Mesenchymal stem cell (in vitro differentiated cells and primary cell): ENCODE data around the gene AVPR2.

ENCODE experiments used
- DNase-seq: peaks from one replicate; pipeline ENCODE4 v3.0.0-alpha.2; 2013
- H2AFZ ChIP-seq: one replicate; pipeline ENCODE4 v1.6.1; 2013; ENCODE audit warnings: low read depth, mild to moderate bottlenecking, control low read depth, inconsistent platforms, low read length, moderate library complexity
- H2AK5ac ChIP-seq: 2 replicates; pipeline ENCODE4 v1.6.1; 2013; ENCODE audit warnings: low read length, moderate library complexity, mild to moderate bottlenecking, inconsistent platforms; ENCODE audit not compliant: severe bottlenecking
- H2BK120ac ChIP-seq: one replicate; pipeline ENCODE4 v1.6.1; 2013; ENCODE audit warnings: low read depth, mild to moderate bottlenecking, inconsistent platforms, low read length, moderate library complexity
- H2BK12ac ChIP-seq, 2 experiments: one replicate each; pipeline ENCODE4 v1.6.1; 2013; ENCODE audit warnings: inconsistent platforms in 2 of 2, low read length in 2 of 2, mild to moderate bottlenecking in 2 of 2, moderate library complexity in 2 of 2, control low read depth in 1 of 2
- H2BK15ac ChIP-seq: one replicate; pipeline ENCODE4 v1.6.1; 2013; ENCODE audit warnings: mild to moderate bottlenecking, low read depth, inconsistent platforms; ENCODE audit not compliant: poor library complexity, severe bottlenecking
- H2BK5ac ChIP-seq: 2 replicates; pipeline ENCODE4 v1.6.1; 2013; ENCODE audit warnings: low read depth, mild to moderate bottlenecking, low read length, control low read depth, inconsistent platforms; ENCODE audit not compliant: poor library complexity, severe bottlenecking
- H3K14ac ChIP-seq, 2 experiments: one replicate each; pipeline ENCODE4 v1.6.1; 2013; ENCODE audit warnings: inconsistent platforms in 2 of 2, low read length in 2 of 2, control low read depth in 1 of 2, mild to moderate bottlenecking in 1 of 2, moderate library complexity in 1 of 2
- H3K18ac ChIP-seq, 2 experiments: one replicate each; pipeline ENCODE4 v1.6.1; 2013; ENCODE audit warnings: inconsistent platforms in 2 of 2, low read length in 2 of 2, control low read depth in 1 of 2, low read depth in 1 of 2, mild to moderate bottlenecking in 1 of 2
- H3K23ac ChIP-seq, 2 experiments: one replicate each; pipeline ENCODE4 v1.6.1; 2013; ENCODE audit warnings: inconsistent platforms in 2 of 2, low read length in 2 of 2, mild to moderate bottlenecking in 2 of 2, moderate library complexity in 2 of 2, control low read depth in 1 of 2
- H3K27ac ChIP-seq: 2 replicates; pipeline ENCODE4 v1.5.1; 2013; ENCODE audit warnings: mild to moderate bottlenecking, moderate library complexity, low read length, control low read depth, inconsistent platforms; ENCODE audit not compliant: poor library complexity, severe bottlenecking
- H3K27me3 ChIP-seq, 2 experiments: 2 replicates each; pipeline versions ENCODE4 v1.6.1 to v1.7.0; 2013; ENCODE audit warnings: low read length in 2 of 2, mild to moderate bottlenecking in 2 of 2, moderate library complexity in 2 of 2, control low read depth in 1 of 2, inconsistent platforms in 1 of 2; ENCODE audit not compliant: control insufficient read depth in 1 of 2, insufficient read depth in 1 of 2
- H3K36me3 ChIP-seq, 2 experiments: 2 replicates each; pipeline versions ENCODE4 v1.6.1 to v1.7.0; 2013; ENCODE audit warnings: low read length in 2 of 2, control low read depth in 1 of 2, inconsistent platforms in 1 of 2, low read depth in 1 of 2, mild to moderate bottlenecking in 1 of 2; ENCODE audit not compliant: insufficient read depth in 2 of 2, control insufficient read depth in 1 of 2
- H3K4ac ChIP-seq, 2 experiments: one replicate each; pipeline ENCODE4 v1.6.1; 2013; ENCODE audit warnings: inconsistent platforms in 2 of 2, low read length in 2 of 2, mild to moderate bottlenecking in 2 of 2, moderate library complexity in 2 of 2, control low read depth in 1 of 2, low read depth in 1 of 2
- H3K4me1 ChIP-seq: 2 replicates; pipeline ENCODE4 v1.6.1; 2013; ENCODE audit warnings: low read depth, low read length, control low read depth; ENCODE audit not compliant: control insufficient read depth, insufficient read depth
- H3K4me2 ChIP-seq: 2 replicates; pipeline ENCODE4 v1.6.1; 2013; ENCODE audit warnings: low read length, mild to moderate bottlenecking, inconsistent platforms; ENCODE audit not compliant: poor library complexity, severe bottlenecking
- H3K4me3 ChIP-seq, 2 experiments: 2 replicates each; pipeline versions ENCODE4 v1.5.1 to v1.7.0; 2013; ENCODE audit warnings: low read length in 2 of 2, mild to moderate bottlenecking in 2 of 2, control low read depth in 1 of 2, low read depth in 1 of 2; ENCODE audit not compliant: insufficient read depth in 1 of 2
- H3K79me1 ChIP-seq: replicated peaks from 2 replicates; pipeline ENCODE4 v1.6.1; 2013; ENCODE audit warnings: mild to moderate bottlenecking, control low read depth, low read length, inconsistent platforms; ENCODE audit not compliant: poor library complexity, severe bottlenecking
- H3K9ac ChIP-seq: 2 replicates; pipeline ENCODE4 v1.7.0; 2013; ENCODE audit warnings: mild to moderate bottlenecking, low read length, moderate library complexity
- H3K9me3 ChIP-seq: 2 replicates; pipeline ENCODE4 v1.7.0; 2013; ENCODE audit warnings: mild to moderate bottlenecking, low read length; ENCODE audit not compliant: control insufficient read depth
- H4K8ac ChIP-seq: one replicate; pipeline ENCODE4 v1.6.1; 2013; ENCODE audit warnings: inconsistent platforms, mild to moderate bottlenecking, low read length, moderate library complexity
- H4K91ac ChIP-seq: one replicate; pipeline ENCODE4 v1.6.1; 2013; ENCODE audit warnings: mild to moderate bottlenecking, low read length, inconsistent platforms
- WGBS: methylation state at CpG from one replicate; pipeline ENCODE4 v1.1.7; 2013; ENCODE audit warnings: mixed read lengths; 5-methylcytosine and 5-hydroxymethylcytosine counted together

AVPR2 gene

GRCh38 chrX:153956044-153956907 lies 51.8 kb downstream of the AVPR2 start:
- Histone ChIP-seq H3K79me1 (peaks cover 28% of the 10 kb centered on the region), H3K18ac (no peak overlapping the region), H3K9me3 (no peaks in the 10 kb centered on the region), H3K27me3 (no peaks in the 10 kb centered on the region), H3K14ac (no peak overlapping the region), H3K4me3 (peak overlapping the region in 1 of 2 experiments; percentile 21), H2BK5ac (no peak overlapping the region), H4K91ac (no peak overlapping the region), H2AFZ (no peak overlapping the region), H3K27ac (no peak overlapping the region), H3K4me1 (peaks cover 2% of the 10 kb centered on the region), H2BK12ac (no peak overlapping the region), H2AK5ac (no peak overlapping the region), H3K4me2 (no peak overlapping the region), H3K36me3 (peaks cover 98% of the 10 kb centered on the region in 2 experiments), H3K23ac (no peak overlapping the region), H2BK15ac (no peak overlapping the region), H2BK120ac (no peak overlapping the region), H3K9ac (no peak overlapping the region), H4K8ac (no peak overlapping the region), H3K4ac (no peak overlapping the region)
- DNase-seq = no peak
- WGBS = 94% methylated on average over 26 of the region's 35 CpGs
